ENCODE data around the gene AK5.

Gene AK5

DNA sequence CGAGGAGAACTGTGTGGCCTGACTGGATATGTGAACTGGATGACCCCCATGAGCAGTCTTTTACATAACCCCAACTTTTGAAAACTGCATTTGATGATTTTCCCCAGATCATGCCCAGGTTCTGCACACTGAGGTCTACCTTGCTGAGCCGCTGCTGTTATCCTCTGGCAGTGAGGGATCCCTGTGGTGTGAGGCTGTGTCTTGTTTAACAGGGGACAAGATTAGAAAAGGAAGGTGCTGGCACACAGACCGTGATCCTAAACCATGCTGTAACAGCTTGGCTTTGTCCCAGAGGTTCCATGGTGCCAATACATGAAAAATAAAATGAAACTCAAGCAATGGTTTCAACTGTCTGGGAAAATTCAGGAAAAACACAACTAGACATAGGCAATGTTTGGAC, 266.5 kb downstream of the AK5 start:
- no peak for DNase-seq

GRCh38 chr1:77550135-77550534, 268.3 kb downstream of the AK5 start:
- no peak for DNase-seq

DNA sequence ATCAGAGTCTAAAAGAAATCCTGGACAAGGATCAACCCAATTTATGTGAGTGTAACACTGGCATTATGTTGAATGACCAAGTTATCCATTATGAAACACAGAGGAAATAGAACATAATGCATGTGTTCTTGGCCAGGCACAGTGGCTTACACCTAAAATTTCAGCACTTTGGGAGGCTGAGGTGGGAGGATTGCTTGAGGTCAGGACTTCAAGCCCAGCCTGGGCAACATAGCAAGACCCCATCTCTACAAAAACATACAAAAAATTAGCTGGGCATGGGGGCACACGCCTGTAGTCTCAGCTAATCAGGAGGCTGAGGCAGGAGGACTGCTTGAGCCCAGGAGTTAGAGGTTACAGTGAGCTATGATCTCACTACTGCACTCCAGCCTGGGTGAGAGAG, 270.8 kb downstream of the AK5 start:
- DNase-seq = no peak

DNA sequence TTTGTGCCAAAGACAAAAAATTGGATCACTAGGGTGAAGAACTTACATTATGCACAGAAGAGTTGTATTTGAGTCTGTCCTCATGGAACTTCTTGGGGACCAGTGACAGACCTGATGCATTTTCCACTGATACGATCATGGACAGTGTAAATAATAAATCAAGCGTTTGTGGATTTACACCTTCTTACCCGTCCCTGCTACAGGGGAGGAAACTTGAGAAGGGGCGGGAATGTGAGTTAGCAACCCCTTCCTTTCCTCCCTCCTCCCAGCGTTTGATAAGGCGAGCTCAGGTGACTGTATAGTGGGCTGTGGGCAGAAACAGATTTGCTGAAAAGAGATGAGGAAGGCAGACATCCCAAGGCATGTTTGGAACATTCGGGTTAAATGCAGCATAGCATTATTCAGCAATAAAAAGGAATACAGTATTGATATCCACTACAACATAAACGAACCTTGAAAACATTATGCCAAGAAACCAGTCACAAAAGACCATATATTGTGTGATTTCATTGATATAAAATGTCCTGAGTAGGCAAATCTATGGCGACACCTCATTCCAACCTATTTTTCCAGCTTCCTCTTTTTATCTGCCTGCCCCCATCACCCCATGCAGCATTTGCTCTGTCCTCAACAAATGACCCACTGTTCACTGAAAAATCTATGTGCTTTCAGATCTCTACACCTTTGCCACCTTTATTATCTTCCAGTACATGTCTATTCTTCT, 271.9 kb downstream of the AK5 start:
- no peak for DNase-seq

DNA sequence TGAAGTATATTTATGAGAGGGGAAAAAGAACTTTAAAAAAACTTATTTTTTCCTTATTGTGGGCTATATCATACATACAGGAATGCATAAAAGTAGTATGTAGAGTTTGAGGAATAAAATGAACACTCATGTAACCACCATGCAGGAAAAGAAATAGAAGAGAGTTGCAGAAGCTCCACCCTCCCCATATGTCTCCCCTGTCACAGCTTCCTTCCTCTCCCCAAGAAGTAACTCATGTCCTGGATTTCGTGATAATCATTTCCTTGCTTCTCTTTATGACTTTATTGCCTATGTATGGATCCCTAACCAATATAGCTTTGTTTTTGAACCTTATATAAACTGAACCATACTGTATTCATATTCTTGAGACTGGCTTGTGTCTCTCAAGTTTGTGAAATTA, 274.2 kb downstream of the AK5 start:
- no peak for DNase-seq

GRCh38 chr1:77557053-77557452, 275.2 kb downstream of the AK5 start:
- no peak for DNase-seq

- no peak for DNase-seq
These were observed 276.9 kb downstream of the AK5 start for GRCh38 chr1:77558591-77559164.

GRCh38 chr1:77560741-77561140, 278.9 kb downstream of the AK5 start:
- DNase-seq = no peak

- DNase-seq = no peak
These were observed 280.9 kb downstream of the AK5 start for GRCh38 chr1:77562596-77563150.

GRCh38 chr1:77565321-77565720, 283.5 kb downstream of the AK5 start:
- DNase-seq = no peak

- no peak for DNase-seq
These were observed 289.8 kb downstream of the AK5 start for GRCh38 chr1:77571642-77572041.

- DNase-seq = no peak
These were observed 297.7 kb downstream of the AK5 start for GRCh38 chr1:77579547-77579946.

GRCh38 chr1:77582905-77583304, 301.1 kb downstream of the AK5 start:
- DNase-seq = no peak

DNA sequence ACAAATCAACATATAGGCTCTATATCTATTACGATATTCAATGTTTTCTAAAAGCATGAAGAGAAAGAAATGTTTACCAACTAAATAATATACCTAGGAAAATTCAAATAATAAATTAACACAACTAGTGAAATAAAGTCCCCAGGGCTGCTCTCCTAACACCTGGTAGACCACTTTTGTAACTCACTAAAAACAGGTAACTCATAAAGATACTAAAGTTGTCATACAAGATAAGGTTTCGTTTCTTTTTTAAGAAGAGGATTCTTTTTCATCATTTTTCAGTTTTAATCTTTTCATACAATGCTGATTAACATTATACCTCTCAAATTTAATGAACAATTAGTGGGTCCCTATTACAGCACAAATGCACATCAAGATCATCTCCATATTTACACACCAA, 301.7 kb downstream of the AK5 start:
- no peak for DNase-seq

GRCh38 chr1:77584884-77585283, 303.1 kb downstream of the AK5 start:
- no peak for DNase-seq

GRCh38 chr1:77585610-77586314, 303.9 kb downstream of the AK5 start:
- no peak for DNase-seq

GRCh38 chr1:77589231-77589630, 307.4 kb downstream of the AK5 start:
- DNase-seq = no peak

DNA sequence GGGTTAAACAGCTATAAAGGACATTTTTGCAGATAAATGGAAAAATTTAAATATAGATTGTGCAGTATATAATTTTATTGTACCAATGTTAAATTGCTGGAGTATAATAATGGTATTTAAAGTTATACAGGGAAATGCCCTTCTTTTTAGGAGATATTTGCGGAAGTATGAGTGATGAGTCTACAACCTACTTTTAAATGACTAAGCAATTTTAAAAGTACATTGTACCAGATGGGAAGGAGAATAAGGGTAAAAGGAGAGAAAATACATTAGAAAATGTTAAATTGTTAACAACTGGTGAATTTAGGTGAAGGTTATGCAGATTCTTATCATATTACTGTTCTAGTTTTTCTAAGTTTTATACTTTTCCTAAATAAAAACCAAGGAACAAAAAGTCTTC, 308.8 kb downstream of the AK5 start:
- no peak for DNase-seq

GRCh38 chr1:77592906-77593305, 311.1 kb downstream of the AK5 start:
- no peak for DNase-seq

DNA sequence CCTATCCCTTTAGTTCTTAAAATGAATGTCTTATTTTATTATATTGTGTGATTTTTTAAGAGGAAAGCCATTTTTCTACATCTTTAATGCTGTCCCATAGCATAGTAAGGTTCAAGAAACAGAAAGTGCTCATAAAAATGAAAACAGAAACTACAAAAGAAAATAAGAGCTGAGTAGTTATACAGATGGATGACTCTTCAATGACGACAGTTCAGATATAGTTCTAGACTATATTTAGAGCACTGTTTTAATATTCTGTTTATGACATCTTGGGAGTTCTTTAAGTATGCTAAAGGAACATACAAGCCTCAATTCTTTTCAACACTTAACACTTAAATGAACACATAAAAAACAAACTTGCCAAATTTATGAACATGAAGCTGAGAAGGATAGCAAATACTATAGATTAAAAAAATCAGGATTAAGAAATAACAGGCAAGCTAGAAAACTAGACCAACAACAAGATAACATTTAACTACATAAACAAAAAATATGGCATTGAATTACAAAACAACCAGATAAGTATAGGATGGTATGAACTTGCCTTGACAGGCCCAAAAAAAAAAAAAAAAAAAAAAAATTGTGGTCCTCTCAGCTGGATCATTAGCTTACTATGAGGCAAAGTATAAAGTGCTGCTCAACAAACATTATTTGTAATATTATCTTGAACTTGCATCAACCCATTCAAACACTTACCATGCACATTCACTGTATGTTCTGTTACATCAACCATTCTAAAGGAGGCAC, 312.7 kb downstream of the AK5 start:
- DNase-seq = no peak

DNA sequence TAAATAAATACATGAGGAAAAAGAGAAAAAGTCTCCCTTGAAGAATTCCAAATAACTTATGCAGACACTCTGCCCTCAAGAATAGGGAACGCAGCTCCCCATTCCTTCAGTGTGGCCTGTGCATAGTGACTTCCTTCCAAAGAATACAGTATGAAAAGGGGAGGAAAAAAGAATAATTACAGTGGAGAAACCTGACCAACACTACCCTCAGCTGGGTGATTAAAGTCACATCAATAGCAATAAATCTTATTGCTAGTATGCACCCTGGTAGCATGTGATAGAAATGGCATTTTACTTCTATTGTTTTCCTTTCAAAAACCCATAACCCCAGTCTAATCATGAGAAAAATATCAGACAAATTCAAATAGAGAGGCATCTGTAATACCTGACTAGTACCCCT, 315.5 kb downstream of the AK5 start:
- no peak for DNase-seq

GRCh38 chr1:77605246-77606026, 323.6 kb downstream of the AK5 start:
- no peak for DNase-seq

DNA sequence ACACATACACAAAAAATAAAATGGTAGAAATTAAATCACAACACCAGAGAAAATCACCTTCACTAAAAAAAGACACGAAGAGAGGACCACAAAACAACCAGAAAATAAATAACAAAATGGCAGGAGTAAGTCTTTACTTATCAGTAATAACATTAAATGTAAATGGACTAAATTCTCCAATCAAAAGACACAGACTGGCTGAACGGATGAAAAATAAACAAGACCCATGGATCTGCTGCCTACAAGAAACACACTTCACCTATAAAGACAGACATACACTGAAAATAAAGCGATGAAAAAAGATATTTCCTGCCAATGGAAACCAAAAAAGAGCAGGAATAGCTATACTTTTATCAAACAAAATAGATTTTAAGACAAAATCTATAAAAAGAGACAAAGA, 327.1 kb downstream of the AK5 start:
- no peak for DNase-seq

Measured in 8988T (cell line).